ENCODE results near the gene INO80. TPM values are rescaled to one million over a fixed set of nuclear protein-coding genes. Genes with fewer than 3 reads are reported as not detected.

The INO80 gene
- total RNA-seq, 1 donor from 2014 or later, result 20.1 TPM

DNA sequence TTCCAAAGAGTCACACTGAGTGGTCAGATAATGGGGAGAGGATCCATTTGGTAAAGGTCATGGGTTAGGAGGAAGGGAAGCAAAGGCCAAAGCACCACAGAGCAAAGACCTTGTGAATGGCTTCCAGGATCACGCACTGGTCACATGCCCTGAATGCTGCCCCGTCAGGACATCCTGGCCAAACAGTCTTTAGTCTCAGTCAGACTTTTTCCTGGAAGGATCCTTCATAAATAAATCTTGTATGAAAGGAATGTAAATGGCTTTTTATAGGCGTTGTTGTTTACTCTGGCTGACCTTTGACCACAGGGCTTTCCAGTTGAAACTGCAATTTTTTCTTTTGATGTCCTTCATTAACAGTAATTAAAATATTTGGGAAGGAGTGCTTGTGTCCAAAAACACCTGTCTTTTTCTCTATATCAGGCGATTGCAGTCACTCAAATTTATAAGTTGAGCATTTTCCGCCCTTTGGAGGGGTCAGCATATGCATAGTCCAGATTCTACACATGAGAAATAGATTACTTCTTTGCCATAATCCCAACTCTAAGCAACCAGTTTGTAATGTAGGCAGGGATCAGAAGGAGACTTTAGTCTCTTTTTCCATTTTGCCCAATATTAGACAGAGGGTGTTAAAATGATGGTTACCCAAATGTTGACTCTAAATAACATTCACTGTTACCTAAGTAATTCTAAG, 114.4 kb downstream of the INO80 start:
- DNase-seq (ENCODE audit: low spot score), result no peak

DNA sequence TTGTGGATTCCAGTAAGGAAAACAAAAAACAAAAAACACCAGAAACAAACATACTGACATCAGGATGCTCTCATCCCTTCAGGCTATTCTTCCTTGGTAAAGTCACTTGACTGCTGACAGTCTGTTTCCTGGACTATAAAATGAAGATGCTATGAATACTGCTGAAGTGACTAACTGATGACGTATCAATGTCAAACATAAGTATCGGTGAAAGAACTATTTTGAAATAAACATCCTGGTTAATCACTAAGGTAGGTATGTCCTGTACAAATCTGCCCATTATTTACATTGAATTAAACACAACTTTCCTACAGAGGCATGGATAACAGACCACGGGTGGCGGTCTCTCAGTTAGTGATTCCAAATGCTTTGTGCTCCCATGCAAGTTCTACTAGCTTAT, 116.9 kb downstream of the INO80 start:
- no peak for DNase-seq (ENCODE audit: low spot score)

DNA sequence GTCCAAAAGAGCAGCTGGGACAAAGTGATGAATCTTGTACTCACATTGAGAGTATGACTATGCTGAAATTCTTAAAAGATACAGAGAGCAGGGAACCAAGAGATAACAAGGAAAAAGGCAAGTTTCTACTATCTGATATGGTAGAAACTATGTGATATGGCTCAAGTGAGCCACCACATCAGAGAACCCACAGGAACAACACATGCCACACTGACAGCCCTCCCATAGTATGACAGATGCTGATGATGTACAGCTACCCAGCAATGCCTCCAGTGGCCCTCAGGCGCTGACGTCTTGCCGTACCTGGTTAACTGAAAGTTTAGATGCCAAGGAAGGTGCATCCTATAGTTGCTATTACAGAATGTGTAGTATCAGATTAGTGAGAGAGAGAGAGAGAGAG, 120.4 kb downstream of the INO80 start:
- no peak for DNase-seq (ENCODE audit: low spot score)

DNA sequence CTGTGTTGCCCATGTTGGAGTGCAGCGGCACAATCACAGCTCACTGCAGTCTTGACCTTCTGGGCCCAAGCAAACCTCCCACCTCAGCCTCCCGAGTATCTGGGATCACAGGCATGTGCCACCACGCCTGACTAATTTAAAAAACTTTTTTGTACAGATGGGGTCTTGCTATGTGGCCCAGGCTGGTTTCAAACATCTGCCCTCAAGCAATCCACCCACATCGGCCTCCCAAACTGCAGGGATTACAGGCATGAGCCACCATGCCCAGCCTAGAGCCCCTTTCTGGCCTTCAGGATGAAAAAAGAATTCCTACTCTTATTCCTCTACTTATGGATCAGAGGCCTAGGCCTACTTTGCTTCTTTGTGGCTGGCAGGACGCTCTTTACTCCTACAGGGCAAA, 123.3 kb downstream of the INO80 start:
- DNase-seq (ENCODE audit: low spot score), result no peak

DNA sequence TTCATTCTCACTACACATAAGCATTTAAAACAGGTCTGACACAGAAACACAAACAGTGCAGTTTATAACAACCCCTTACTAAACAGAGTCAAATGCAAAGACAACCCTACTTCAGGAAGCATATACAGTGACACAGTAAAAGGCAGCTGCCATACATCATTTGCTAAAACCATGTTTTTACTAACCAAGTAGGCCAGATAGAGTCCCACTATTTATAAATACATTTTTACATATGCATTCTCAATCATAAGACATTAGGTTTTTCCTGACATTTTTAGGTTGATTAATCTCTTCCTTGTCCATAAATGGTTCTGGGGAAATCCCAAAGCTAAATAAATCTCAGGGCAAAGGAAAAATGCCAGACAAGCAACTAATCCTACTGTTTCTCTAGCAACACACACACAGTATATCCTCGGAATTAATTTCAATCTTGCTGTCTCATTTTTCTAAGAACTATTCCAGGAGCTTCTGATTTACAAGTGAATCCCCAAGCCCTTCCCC, 123.8 kb downstream of the INO80 start:
- no peak for DNase-seq (ENCODE audit: low spot score)

DNA sequence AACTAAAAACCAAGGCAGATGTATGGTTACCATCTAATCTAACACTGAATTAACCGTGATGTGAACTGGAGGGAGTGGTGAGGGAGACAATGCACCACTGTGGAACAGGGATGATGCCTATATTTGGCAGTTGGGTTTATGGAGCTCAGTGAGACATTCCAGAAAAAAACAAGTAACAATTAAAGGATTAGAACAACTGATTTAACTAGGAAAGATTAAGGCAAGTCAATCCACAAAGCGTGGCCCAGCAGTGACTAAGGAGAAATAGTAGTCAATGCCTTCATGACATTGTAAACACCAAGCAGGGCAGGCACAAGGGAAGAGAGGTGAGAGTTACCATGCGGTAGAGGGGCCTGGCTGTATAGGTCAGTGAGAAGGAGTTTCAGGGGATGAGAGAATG, 124.7 kb downstream of the INO80 start:
- no peak for DNase-seq (ENCODE audit: low spot score)

DNA sequence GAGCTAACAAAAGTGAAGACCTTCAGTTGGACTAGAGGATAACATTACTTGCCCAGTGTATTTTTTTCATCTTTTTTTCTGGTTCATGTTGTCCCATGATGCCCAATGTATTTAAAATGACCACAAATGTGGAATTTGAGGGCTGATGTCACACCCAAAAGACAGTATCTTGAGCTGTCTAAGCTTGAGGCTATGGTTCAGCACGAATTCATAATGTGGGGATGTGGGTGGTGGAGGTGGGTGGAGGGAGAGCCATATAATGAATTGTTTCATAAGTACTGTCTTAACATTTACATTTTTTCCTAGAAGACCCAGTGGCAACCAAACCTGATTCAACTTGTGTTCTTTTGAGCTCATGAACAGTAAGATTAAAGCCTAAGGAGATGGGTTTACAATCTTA, 125.3 kb downstream of the INO80 start:
- DNase-seq (ENCODE audit: low spot score), result no peak

DNA sequence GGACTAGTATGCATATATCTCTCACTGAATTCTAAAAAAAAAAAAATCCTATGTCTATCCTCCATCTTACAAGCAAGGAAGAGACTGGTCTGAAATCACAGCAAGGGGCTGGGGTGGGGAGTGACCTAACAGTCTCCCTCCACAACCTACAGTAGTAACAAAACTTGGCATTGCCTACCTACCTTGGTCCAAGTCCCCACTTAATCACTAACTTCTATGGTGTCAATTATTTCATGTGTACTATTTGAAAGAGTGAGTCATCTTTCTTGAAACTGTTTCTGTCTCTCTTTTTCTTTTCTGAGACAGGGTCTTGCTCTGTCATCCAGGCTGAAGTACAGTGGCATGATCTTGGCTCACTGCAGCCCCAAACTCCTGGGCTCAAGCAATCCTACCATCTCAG, 126.0 kb downstream of the INO80 start:
- no peak for DNase-seq (ENCODE audit: low spot score)

DNA sequence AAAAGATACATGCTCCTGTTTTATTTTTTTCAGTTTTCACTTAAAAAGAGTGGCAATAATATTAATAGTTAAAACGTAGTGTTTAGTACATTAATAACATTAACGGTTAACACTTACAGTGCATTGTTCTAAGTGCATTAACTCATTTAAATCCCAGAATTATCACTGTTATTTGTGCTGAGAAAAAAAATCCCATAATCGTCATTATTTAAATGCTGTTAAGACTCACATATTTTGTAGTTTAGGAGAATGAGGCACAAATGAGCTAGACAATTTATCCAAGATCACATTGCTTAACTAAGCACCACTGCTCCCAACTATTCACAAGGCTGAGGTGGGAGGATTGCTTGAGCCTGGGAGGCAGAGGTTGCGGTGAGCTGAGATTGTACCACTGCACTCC, 127.9 kb downstream of the INO80 start:
- no peak for DNase-seq (ENCODE audit: low spot score)

DNA sequence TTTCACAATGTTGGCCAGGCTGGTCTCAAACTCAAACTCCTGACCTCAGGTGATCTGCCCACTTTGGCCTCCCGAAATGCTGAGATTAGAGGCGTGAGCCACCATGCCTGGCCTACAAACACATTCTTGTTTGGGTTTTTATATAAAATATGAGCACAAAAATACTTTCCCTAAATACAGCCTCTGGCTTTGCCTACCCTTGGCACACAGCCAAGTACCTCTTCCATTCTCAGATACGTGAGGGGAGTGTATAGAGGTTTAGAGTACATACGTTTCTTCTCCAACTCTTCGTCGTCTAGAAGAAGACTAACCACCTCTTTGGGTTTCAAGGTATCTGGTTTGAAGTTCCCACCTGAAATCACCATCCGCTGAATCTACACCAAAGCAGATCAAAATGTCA, 129.3 kb downstream of the INO80 start:
- DNase-seq (ENCODE audit: low spot score), result no peak

DNA sequence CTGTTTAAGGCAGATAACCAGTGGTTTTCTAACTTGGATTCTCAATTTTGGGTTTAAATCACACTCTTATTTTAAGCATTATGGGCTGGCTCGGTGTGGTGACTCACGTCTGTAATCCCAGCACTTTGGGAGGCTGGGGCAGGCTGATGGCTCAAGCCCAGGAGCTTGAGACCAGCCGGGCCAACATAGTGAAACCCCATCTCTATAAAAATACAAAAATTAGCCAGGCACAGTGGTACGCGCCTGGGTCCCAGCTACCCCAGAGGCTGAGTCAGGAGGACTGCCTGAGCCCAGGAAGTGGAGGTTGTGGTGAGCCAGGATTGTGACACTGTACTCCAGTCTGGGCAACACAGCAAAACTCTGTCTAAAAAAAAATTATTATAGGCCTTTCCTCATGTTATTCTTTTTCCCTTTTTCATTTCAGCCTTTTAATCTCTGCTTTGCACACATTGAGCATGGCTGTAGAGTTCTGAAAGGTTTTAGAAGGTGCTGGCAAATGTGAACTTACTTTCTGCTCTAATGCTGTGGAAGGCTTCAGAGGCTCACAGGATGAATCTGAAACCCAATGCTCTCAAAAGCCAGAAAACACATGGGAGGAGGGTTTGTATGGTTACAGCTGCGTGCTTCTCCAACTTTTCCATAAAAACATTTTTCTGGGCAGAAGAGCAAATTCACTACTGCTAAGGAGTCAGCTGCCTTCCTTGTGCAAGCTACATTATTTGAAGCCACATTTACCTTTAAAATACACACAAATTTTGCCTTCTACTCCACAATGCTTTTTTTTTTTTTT, 130.3 kb downstream of the INO80 start:
- DNase-seq (ENCODE audit: low spot score), result no peak

DNA sequence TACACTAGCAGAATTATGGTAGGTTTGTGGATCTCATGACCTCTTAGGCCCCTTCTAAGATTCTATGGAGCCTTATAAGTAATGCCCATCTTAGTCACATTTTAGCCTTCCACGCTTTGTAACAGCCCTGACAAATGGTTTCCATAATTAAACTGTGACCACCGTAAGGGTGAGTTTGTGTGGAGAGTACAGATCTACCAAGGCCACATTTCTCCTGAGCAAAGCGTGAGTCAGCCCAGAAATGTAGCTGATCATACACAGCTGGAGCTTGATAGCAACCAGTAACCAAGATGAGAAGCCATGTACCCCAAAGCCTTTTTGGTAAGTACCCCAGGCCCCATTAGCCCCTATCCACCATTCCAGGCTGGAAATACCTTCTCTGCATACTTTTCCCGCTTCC, 131.1 kb downstream of the INO80 start:
- DNase-seq (ENCODE audit: low spot score), result no peak

DNA sequence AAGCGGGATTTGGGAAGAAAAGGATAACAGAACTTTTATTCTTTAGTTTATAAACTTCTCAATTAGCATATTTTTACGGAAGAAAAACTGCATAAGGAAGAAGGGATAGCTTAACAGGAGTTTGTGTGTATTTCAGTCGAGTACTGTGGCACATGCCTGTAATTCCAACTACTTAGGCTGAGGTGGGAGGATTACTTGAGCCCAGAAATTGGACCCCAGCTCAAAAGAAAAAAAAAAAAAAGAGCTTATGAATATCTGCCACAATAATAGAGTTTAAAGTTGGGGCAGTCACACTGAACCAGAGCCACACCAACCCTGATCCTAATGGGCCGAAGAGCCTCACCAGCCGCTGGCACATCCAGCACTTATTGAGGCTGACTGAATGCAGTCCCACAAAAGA, 131.7 kb downstream of the INO80 start:
- DNase-seq (ENCODE audit: low spot score), result no peak

DNA sequence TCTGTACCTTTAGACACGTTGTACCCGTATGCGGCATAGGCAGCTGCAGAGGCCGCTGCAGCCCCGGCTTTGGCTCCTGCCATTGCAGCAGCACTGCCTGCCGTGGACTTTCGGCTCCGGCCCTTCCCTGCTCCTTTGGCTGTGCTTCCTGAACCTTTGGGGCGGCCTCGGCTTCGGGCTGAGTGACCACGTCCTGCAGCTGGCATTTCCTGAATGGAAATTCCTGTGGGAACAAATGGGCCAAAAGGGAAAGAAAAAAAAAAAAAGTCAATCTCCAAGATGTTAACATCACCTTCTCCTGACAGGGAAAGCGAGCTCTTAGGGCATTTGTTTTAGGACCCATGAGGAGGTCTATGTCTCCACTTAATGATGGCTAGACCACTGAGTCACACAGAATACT, 133.2 kb downstream of the INO80 start:
- DNase-seq (ENCODE audit: low spot score), result no peak

DNA sequence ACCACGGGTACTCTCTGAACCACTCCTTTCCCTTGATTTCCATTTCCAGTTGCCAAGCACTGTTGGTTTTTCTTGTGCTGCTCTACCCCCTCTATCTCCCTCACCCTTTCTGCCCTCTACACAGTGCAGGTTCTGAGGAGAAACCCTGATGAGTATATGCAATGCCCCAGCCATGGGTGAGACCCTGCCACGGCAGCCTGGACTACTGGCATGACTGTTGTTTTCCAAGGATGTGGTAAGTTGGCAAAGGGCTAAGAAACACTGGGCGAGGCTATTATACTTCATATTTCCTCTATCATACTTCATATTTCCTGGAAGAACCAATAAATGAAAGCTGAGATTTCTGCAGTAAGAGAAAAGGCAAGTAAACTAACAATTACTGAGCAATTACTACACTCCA, 134.9 kb downstream of the INO80 start:
- DNase-seq (ENCODE audit: low spot score), result no peak

DNA sequence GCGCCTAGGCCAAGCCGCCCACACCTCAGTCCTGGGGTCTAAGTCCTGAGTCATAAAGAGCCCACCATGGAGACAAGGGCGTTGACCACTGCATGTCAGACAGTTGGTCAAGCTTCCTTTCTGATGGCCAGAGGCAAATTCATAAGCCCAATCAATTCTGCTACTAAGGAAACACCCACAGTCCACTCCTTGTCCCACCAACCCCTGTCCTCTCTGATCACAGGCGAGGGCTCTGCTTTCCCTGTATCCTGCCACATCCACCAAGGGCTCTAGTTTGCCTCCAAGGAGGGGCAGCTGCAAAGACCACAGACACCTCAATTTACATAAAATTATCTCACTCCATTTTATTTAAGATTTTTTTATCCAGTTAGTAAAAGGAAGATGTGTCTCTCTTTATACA, 137.5 kb downstream of the INO80 start:
- DNase-seq (ENCODE audit: low spot score), result no peak

DNA sequence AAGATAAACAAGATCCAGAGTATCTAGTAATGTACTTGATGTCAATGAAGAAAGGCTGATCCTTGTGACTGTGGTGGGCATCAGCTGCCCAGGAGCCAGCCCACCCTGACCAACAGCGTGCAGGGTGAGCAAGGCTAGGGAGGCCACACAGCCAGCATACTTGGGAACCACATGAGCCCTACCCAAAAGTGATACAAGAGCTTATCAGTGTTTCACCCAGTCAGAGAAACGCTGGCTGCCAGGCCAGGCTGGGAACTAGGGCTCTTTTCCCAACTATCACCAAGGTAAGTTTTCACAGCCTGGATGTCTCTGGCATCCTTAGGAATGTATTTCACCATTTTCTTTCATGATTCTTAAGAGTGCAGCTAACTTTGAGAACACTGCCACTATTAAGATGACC, 137.9 kb downstream of the INO80 start:
- DNase-seq (ENCODE audit: low spot score), result no peak

DNA sequence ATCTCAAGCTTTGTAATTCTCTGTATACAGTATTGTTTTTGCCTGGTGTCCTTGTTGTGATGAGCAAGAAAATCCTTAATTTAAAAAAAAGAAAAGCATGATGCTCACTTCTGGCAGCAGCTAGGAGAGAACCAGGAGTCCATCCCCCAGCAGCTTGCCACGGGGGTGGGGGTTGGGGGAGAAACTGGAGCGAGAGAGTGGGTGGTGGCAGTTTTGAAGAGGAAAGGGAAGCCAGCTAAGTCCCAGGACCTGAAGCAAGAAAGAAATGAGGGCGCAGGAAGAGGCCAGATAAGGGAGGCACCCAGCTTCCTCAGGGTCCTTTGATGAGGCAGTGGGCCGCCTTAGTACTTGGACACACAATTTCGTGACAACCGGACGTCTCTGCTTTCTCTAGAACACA, 139.3 kb downstream of the INO80 start:
- no peak for DNase-seq (ENCODE audit: low spot score)

DNA sequence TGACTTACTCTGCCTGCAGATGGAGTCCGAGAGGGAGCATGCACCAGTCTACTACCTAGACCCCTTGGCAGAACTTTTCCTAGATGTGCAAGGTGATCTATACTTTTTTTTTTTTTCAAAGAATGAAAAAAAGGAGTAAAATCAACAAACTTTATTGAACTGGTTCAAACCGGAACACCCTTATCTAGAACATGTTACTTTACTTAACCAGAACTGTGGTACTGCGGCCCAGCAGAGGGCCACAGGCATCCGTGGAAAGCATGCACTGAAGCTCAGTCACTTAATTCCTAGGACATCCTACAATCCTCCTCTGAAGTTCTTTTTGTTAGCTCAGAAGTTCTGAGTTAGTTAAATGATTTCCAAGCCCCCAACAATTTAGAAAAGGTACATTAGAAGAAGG, 141.2 kb downstream of the INO80 start:
- no peak for DNase-seq (ENCODE audit: low spot score)

DNA sequence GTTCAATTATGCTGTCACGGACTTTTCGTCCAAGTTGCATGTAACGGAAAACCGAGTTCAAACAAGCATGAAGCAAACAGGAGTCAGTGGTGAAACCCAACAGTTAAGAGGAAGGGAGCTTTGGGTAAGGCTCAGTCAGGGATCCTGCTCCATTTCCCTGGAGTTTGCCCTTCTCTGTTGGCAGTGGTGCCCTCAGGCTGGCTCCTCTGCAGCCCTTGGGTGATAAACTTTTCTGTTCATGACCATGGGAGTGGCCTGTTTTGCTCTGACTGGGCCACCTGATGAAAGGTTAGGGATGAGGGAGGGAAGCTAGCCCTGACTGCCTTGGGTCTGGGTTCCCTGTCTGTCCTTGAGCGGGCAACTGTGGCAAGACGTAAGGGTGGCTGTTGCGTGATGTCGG, 146.7 kb downstream of the INO80 start:
- DNase-seq (ENCODE audit: low spot score), result no peak

DNA sequence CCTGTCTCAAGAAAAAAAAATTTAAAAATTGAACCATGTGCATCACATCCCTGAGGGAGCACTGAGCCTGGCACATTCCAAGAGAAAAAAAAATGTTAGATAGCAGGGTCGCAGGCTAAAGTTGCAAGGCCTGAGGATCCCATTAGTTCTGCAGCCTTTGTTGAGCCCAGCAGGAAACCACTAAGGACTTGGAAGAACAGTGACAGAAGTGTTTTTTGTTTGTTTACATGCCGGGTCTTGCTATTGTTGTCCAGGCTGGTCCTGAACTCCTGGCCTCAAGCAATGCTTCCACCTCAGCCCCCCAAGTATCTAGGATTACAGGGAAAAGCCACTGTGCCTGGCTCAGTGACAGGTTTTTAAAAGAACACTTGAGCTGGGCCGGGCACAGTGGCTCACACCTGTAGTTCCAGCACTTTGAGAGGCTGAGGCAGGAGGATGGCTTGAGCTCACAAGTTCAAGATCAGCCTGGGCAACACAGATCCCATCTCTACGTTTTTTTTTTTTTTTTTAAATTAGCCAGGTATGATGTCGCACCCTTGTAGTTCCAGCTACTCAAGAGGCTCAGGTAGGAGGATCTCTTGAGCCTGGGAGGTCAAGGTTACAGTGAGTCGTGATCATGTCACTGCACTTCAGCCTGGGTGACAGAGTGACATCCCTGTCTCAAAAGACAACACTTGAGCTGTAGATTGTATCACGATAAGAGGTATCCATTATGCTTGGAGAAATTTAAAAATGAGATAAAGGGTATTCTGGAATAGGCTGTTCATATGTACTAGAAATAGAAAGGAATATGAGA, 147.6 kb downstream of the INO80 start:
- DNase-seq (ENCODE audit: low spot score), result no peak

DNA sequence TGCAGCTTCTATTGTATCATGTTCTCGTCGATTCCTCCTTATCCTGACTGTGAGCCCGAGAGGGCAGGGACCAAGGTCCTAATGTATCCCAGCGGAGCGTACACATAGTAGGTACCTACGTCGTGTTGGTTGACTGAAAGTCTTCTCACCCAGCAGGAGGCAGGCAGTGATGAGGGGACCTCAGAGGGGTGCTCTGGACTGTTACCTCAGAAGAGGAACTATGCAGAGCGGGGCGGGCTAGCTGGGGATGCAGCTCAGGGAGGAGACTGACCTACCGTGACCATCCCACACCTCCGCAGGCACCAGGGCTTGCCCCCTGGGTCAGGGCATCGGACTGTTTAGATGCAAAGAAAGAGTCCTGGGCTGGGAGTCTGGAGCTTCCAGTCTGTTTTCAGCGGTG, 151.4 kb downstream of the INO80 start:
- DNase-seq (ENCODE audit: low spot score), result no peak

DNA sequence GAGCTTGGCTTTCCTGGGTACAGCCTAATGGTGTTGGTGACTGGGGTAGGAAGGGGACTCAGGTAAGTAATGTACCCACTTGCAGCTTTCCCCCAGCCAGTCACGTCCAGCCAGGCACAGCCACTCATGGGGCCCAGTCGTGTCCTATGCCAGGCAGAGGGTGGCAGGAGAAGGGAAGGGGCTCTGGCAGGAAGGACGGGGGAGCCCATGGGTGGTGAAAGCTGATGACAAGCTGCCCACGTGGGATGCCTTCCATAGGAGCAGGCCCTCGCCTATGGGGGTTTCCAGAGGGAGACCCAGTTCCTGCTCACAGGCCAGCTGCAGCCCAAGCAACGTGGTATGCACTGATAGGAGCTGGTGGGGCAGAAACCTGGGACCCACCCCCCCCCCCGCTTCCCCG, 152.1 kb downstream of the INO80 start:
- DNase-seq (ENCODE audit: low spot score), result no peak

Data from mucosa of gallbladder (tissue), 1 donor.